GM21381 (cell line): ENCODE measurements around the gene ATL2.
"Not testable (repeated sequence)": the region's sequence is repeated elsewhere in the genome, so short reads cannot be mapped to it uniquely, and the experiment has no call there.

ENCODE experiments used
- ATAC-seq: cut with Tn5 transposase; IDR thresholded peaks from one replicate; pipeline ENCODE4 v1.9.1; 2021; ENCODE audit warnings: mild to moderate bottlenecking, moderate library complexity; ENCODE audit not compliant: unreplicated experiment

Gene ATL2

GRCh38 chr2:38377050-38377828, at the start of gene ATL2:
Gene ATL2 (minus strand): TSS chr2:38377273. CDS start chr2:38377260, 13 bp downstream.
- ATAC-seq, result peak; percentile 81

- no peak for ATAC-seq
Measured at GRCh38 chr2:38423763-38424162, 46.7 kb upstream of the ATL2 start.

GRCh38 chr2:38421274-38422056, 44.4 kb upstream of the ATL2 start:
- no peak for ATAC-seq

GRCh38 chr2:38419499-38419898, 42.4 kb upstream of the ATL2 start:
- ATAC-seq, result no peak

DNA sequence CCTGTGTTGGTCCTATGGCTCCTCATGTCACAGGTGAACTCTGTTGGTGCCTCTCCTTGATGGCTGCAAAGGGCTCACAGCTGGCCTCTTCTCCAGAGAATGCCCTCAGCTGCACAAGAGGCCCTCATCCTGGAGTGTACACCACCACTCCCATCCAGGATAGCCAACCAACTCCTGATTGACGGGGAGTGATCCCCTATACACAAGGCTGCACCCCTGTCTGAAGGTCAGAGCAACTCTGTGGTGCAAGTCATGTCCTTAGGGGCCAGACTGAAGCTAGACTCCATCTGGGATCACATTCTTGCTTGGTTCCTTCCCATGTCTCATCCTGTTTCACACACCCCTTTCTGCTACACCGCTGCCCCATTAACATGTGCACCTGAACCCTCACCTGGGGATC, 41.7 kb upstream of the ATL2 start:
- no peak for ATAC-seq

DNA sequence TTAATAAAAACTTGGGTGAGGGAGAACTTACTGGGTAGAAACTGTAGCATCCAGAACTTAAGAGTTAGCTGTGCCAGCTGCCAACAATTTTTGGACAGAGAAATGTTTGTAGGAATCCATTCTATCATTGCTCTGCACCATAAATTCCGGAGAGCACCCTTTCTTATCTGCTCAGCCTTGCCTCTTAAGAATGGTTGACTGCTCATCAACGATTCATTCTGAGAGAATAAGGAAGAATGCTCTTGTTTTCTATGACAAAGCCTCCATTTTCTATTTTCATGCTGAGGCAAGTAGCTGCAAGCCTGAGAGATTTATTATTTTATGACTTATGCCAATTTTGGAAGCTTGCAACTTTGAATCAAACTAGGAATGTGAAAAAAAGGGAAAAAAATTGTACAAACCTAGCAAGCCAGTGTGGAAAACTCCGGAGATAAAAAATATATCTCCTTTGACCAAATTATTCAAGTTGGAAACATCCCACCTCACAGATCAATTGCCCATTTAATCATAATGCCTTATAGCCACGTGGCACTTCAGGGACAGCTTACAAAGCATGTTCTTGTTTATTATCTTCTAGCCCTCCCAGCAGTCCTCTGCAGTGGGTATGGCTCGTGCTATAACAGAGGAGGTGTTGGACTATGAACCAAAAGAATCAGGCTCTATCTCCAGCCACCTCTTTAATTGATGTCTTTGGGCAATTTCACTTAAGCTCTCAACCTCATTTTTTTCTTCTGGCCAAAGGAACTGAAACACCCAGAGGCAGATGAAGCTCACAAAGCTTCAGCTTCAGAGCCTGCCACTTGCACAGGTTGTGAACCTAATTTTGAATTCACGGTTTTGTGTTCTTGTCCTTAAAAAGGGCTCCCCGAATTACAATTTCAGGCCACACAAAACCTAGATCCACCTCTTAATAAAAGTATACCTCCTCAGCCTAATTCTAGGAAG, 40.9 kb upstream of the ATL2 start:
- ATAC-seq, result no peak

DNA sequence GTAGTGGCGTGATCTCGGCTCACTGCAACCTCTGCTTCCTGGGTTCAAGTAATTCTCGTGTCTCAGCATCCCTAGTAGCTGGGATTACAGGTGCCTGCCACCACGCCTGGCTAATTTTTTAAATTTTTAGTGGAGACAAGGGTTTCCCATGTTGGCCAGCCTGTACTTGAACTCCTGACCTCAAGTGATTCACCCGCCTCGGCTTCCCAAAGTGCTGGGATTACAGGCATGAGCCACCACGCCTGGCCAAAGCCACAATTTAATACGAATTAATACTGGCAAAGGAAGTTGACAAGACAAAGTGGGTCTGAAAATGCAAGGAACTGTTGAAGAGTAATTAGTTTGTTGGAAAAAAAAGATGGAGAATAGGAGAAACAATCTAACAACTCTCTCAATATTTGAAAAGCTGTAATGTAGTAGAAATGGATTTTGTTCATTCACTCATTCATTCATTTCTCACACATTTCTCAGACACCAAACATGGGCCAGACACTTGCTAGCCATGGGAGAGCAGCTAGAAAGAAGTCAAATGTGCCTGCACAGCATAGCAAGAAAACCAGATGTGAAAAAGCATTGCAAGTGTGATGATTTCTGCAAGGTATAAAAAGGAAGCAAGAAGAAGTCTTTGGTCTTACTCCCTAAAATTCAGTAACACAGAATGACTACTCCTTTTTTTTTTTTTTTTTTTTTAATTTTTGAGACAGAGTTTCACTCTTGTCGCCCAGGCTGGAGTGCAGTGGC, 39.4 kb upstream of the ATL2 start:
- ATAC-seq, result no peak

- ATAC-seq, result no peak
Measured at GRCh38 chr2:38415728-38416291, 38.7 kb upstream of the ATL2 start.

GRCh38 chr2:38415023-38415422, 38.0 kb upstream of the ATL2 start:
- ATAC-seq, result no peak

GRCh38 chr2:38412235-38412871, 35.3 kb upstream of the ATL2 start:
- not testable (repeated sequence) for ATAC-seq

DNA sequence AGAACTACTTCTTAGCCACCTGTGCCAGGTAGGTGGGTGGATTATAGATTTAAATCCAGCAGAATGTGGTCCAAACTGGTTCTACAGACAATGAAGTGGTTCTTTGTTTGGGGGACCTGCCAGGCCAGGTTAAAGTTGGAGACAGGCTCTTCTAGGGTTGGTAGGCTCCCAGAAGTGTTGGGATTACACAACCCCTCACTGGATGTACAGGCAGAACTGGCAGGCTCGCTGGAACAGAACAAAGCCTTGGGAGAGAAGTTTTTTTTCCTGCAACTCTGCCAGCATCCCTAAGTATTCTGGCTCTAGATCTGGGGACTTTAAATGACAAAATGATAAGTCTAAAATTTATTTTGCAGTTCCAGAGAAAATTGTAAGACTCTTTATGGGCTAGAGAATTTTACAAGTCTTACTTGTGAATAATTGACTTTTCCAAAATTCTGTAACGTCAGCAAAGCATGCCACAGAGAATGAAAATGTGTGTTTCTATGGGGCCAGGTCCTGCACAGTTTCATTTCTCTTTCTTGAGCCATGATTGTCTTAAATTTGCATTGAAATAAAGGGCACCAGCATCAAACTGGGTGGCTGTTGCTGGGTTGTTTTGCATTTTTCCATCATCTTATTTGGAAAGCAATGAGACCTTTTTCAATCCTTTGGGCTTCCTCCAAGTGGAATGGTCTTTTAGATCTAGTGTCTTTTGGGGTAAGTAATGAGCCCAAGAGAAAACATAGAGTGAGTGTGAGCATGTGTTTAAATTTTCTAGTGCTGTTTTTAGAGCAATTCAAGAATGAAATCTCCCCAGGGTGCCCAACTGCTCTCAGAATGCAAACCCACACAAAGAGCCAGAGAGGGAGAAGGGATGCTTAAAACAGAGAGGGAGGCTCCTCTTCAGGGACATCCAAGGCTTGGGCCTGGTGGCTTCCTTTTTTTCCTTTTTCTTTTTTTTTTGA, 32.4 kb upstream of the ATL2 start:
- peak; percentile 65 for ATAC-seq

- no peak for ATAC-seq
Measured at GRCh38 chr2:38407111-38407682, 30.1 kb upstream of the ATL2 start.

- ATAC-seq, result no peak
Measured at GRCh38 chr2:38406597-38407110, 29.6 kb upstream of the ATL2 start.

GRCh38 chr2:38405917-38406596, 29.0 kb upstream of the ATL2 start:
- no peak for ATAC-seq

- ATAC-seq, result no peak
Measured at GRCh38 chr2:38400513-38400912, 23.4 kb upstream of the ATL2 start.

GRCh38 chr2:38398739-38399138, 21.7 kb upstream of the ATL2 start:
- ATAC-seq, result no peak

GRCh38 chr2:38394903-38395341, 17.8 kb upstream of the ATL2 start:
- ATAC-seq, result no peak
